ENCODE results near the gene BMP2K.
A peak's percentile ranks its signal among the peaks of the same experiment; 100 is the strongest.

BMP2K gene

GRCh38 chr4:78776079-78776728 is at the start of gene BMP2K:
BMP2K (plus strand) TSS chr4:78776350; CDS start chr4:78776544, 194 bp downstream.
- DNase-seq = peak; percentile 80

- DNase-seq = no peak
Observed at GRCh38 chr4:78726546-78726945, 49.6 kb upstream of the BMP2K start.

- no peak for DNase-seq
Observed at GRCh38 chr4:78732332-78733104, 43.6 kb upstream of the BMP2K start.

GRCh38 chr4:78734441-78735162 is 41.5 kb upstream of the BMP2K start:
- DNase-seq = no peak

- DNase-seq = no peak
Observed at GRCh38 chr4:78735697-78736096, 40.5 kb upstream of the BMP2K start.

GRCh38 chr4:78737035-78737434 is 39.1 kb upstream of the BMP2K start:
- DNase-seq = no peak

- DNase-seq = no peak
Observed at GRCh38 chr4:78737973-78738372, 38.2 kb upstream of the BMP2K start.

- DNase-seq = no peak
Observed at GRCh38 chr4:78742300-78742699, 33.9 kb upstream of the BMP2K start.

- DNase-seq = no peak
Observed at GRCh38 chr4:78747475-78747922, 28.7 kb upstream of the BMP2K start.

- DNase-seq = no peak
Observed at GRCh38 chr4:78748381-78748780, 27.8 kb upstream of the BMP2K start.

- DNase-seq = no peak
Observed at GRCh38 chr4:78749258-78749971, 26.7 kb upstream of the BMP2K start.

- peak; percentile 9 for DNase-seq
Observed at GRCh38 chr4:78749972-78750727, 26.0 kb upstream of the BMP2K start.

GRCh38 chr4:78753091-78753490 is 23.1 kb upstream of the BMP2K start:
- no peak for DNase-seq

GRCh38 chr4:78754872-78755271 is 21.3 kb upstream of the BMP2K start:
- DNase-seq = no peak

- DNase-seq = no peak
Observed at GRCh38 chr4:78756137-78756536, 20.0 kb upstream of the BMP2K start.

GRCh38 chr4:78756776-78757175 is 19.4 kb upstream of the BMP2K start:
- DNase-seq = no peak

GRCh38 chr4:78757574-78757973 is 18.6 kb upstream of the BMP2K start:
- no peak for DNase-seq

GRCh38 chr4:78758085-78758484 is 18.1 kb upstream of the BMP2K start:
- DNase-seq = no peak

- DNase-seq = no peak
Observed at GRCh38 chr4:78762529-78762928, 13.6 kb upstream of the BMP2K start.

GRCh38 chr4:78763251-78763650 is 12.9 kb upstream of the BMP2K start:
- DNase-seq = no peak

- DNase-seq = no peak
Observed at GRCh38 chr4:78763763-78764387, 12.3 kb upstream of the BMP2K start.

GRCh38 chr4:78764498-78764961 is 11.6 kb upstream of the BMP2K start:
- no peak for DNase-seq
